ENCODE data around the gene OR2J1.

- TF ChIP-seq CTCF (IDR thresholded peaks at IDR 0.05): no peak
- no peak for TF ChIP-seq ZFX (IDR thresholded peaks at IDR 0.05; ENCODE audit: borderline replicate concordance)
Measured at GRCh38 chr6:29051680-29052079, 47.6 kb upstream of the OR2J1 start.

Data from 22Rv1 (cell line).